Gastroesophageal sphincter (tissue), 3 donors: ENCODE data around the gene RDH14.

Source experiments
- POLR2A ChIP-seq, 2 donors: fragments of 450-650 bp; IDR thresholded peaks; one replicate each; pipeline ENCODE4 v1.6.1; 2017; ENCODE audit warnings: antibody characterized with exemption in 2 of 2, mild to moderate bottlenecking in 2 of 2, moderate library complexity in 1 of 2
- POLR2AphosphoS5 ChIP-seq: sonication (generic); formaldehyde crosslinking; IDR thresholded peaks from one replicate; pipeline ENCODE4 v1.6.1; 2017; ENCODE audit warnings: antibody characterized with exemption
- TF ChIP-seq, protein P1 (sequence below), 4 experiments: fragments of 200-600 bp in 2 of 4; fragments of 450-650 bp in 2 of 4; sonication (generic) in 1 of 4; IDR thresholded peaks; one replicate each; pipeline ENCODE4 v1.5.1; 2017 to 2019; ENCODE audit warnings: antibody characterized with exemption in 4 of 4, mild to moderate bottlenecking in 2 of 4, moderate library complexity in 2 of 4

DNA sequence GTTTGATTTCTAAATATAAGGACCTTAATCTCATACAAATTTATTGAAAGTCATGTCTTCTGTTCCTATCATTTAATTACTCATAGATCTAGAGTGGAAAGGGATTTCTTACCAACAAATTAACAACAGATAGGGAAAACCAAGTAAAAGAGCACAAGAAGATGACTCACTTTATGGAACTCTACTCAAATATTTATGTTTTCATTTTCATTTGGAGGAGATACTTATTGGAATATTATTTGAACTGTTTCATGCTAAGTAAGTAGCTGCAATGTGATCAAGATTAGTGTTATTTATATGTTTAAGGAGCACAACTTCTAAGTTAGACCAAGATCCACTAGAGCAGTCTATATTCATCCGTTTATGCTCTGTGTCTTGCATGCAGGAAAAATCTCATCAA, 27.6 kb upstream of the RDH14 start:
- TF ChIP-seq, protein P1, sequence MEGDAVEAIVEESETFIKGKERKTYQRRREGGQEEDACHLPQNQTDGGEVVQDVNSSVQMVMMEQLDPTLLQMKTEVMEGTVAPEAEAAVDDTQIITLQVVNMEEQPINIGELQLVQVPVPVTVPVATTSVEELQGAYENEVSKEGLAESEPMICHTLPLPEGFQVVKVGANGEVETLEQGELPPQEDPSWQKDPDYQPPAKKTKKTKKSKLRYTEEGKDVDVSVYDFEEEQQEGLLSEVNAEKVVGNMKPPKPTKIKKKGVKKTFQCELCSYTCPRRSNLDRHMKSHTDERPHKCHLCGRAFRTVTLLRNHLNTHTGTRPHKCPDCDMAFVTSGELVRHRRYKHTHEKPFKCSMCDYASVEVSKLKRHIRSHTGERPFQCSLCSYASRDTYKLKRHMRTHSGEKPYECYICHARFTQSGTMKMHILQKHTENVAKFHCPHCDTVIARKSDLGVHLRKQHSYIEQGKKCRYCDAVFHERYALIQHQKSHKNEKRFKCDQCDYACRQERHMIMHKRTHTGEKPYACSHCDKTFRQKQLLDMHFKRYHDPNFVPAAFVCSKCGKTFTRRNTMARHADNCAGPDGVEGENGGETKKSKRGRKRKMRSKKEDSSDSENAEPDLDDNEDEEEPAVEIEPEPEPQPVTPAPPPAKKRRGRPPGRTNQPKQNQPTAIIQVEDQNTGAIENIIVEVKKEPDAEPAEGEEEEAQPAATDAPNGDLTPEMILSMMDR (IDR thresholded peaks at IDR 0.05) = no peak
- no peak for TF ChIP-seq POLR2AphosphoS5
- no peak for TF ChIP-seq POLR2A (IDR thresholded peaks at IDR 0.05)
